GM20000 (cell line): ENCODE data around the gene GPN1.
"Not testable (repeated sequence)": the region's sequence is repeated elsewhere in the genome, so short reads cannot be mapped to it uniquely, and the experiment has no call there.

Source experiments
- DNase-seq: peaks from one replicate; pipeline ENCODE4 v3.0.0; 2012; ENCODE audit warnings: low spot score
- CTCF ChIP-seq: IDR thresholded peaks from 2 replicates; pipeline ENCODE4 v1.5.1; 2012; ENCODE audit warnings: mild to moderate bottlenecking, control low read depth; ENCODE audit errors: extremely low read depth, missing control alignments

GPN1 gene

GRCh38 chr2:27683390-27684071 is 54.7 kb downstream of the GPN1 start:
- TF ChIP-seq CTCF, result peak; percentile 96
- peak; percentile 75 for DNase-seq

GRCh38 chr2:27685006-27685405 is 56.2 kb downstream of the GPN1 start:
- DNase-seq, result not testable (repeated sequence)

- TF ChIP-seq CTCF, result no peak
- DNase-seq, result no peak
These were observed 56.7 kb downstream of the GPN1 start for GRCh38 chr2:27685577-27685976.

GRCh38 chr2:27687232-27687631 is 58.4 kb downstream of the GPN1 start:
- no peak for TF ChIP-seq CTCF
- no peak for DNase-seq

GRCh38 chr2:27689424-27689823 is 60.6 kb downstream of the GPN1 start:
- TF ChIP-seq CTCF, result no peak
- DNase-seq, result no peak

GRCh38 chr2:27690052-27690451 is 61.2 kb downstream of the GPN1 start:
- TF ChIP-seq CTCF, result no peak
- DNase-seq, result no peak

- TF ChIP-seq CTCF, result no peak
- no peak for DNase-seq
These were observed 68.8 kb downstream of the GPN1 start for GRCh38 chr2:27697660-27698059.
